Measurements from ENCODE around the gene HEXD.

GRCh38 chr17:82491196-82491530 is 73.0 kb downstream of the HEXD start:
- TF ChIP-seq CTCF (IDR thresholded peaks at IDR 0.05; ENCODE audit: low read length), result no peak
- TF ChIP-seq EZH2 (optimal IDR thresholded peaks at IDR 0.05; ENCODE audit: low read depth, low read length), result no peak
